Stimulated activated CD8-positive, alpha-beta memory T cell treated with anti-CD3 and anti-CD28 coated beads, Interleukin-12 subunit alpha, Interleukin-12 subunit beta, amount 100 ng/mL, for 4 hours (primary cell): ENCODE results near the gene ACSBG1.
"Not testable (repeated sequence)": the region's sequence is repeated elsewhere in the genome, so short reads cannot be mapped to it uniquely, and the experiment has no call there.

Experiments
- DNase-seq: peaks from one replicate; pipeline ENCODE4 v3.0.0-alpha.2; 2020; ENCODE audit warnings: low read depth

ACSBG1 gene

GRCh38 chr15:78249131-78249530, 14.8 kb upstream of the ACSBG1 start:
- DNase-seq: no peak

DNA sequence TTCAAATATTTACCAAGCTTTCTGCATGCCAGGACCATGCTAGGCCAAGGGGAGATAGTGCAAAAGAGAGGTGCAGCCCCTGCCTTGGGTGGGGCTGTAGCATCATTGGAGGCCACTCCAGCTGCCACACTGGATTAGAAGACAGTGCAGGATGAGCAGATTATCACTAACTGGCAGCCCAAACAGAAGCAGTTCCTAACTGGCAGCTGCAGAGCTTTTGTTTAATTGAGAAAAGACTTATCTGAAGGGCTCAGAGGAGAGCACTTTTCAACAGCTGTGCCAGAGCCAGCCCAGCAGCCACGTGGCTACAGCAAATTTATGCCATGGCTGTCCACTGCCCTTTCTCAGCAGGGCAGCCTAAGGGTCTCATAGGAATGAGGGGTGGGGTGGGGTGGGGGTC, 13.5 kb upstream of the ACSBG1 start:
- DNase-seq: no peak

- not testable (repeated sequence) for DNase-seq
These were observed 11.7 kb upstream of the ACSBG1 start for GRCh38 chr15:78245976-78246620.

DNA sequence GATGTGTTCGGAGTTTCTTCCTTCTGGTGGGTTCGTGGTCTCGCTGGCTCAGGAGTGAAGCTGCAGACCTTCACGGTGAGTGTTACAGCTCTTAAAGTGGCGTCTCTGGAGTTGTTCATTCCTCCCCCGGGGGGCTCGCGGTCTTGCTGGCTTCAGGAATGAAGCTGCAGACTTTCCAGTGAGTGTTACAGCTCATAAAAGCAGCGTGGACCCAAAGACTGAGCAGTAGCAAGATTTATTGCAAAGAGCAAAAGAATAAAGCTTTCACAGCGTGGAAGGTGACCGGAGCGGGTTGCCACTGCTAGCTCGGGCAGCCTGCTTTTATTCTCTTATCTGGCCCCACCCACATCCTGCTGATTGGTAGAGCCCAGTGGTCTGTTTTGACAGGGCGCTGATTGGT, 11.0 kb upstream of the ACSBG1 start:
- not testable (repeated sequence) for DNase-seq

DNA sequence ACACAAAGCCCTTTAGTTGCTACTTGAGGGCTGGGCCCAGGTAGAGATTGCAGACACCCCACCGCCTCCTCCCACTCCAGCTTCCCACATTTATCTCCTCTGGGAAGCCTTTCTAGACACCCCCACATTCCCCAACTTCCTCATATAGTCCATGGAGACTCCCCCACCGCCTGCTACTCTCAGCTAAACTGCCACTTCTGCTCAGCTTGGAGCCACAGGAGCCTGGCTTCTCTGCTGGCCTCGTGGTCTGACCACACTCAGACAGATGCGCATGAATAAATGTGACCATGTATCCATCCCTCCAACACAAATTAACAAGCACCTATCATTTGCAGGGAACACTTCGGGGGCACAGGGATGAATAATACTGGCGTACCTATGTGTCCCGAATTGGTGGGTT, 10.5 kb upstream of the ACSBG1 start:
- no peak for DNase-seq

GRCh38 chr15:78244101-78244500, 9.7 kb upstream of the ACSBG1 start:
- no peak for DNase-seq

- no peak for DNase-seq
These were observed 9.2 kb upstream of the ACSBG1 start for GRCh38 chr15:78243491-78243941.

DNA sequence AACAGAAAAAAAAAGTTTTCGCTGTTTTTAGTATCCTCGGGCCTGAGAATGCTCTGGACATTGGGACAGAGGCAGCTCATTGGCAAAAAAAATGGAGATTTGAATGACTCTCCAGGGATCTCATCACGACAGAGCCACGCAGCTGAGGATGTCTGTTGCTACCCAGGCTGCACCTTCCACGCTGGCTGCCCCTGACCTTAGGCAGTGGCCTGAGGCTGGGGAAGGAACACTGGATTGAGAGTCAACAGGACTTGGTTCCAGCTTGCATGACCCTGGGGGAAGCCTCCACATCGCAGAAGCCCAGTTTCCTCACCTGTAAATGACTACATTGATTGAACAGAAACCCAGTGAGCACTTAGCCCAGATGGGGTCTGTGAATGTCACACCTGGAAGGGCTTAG, 8.7 kb upstream of the ACSBG1 start:
- no peak for DNase-seq

GRCh38 chr15:78242128-78242527, 7.8 kb upstream of the ACSBG1 start:
- DNase-seq: no peak

DNA sequence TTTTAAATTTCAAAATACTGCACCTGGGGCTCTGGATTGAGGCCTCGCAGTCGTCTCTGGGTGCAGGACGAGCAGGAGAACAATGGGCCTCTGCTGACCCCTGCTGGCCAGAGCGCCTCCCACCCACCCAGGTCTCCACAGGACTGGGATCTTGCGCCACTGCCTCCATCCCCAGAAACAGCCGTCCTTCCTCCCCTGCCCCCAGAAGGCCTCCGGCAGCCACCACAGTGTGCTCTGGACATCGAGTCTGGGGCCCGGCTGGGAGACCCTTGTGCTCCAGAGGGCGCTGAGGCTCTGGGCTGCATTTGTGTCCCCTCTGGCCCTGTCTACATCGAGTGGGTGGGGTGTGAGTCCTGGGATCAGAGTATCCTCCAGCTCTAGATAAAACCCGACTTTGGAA, 6.7 kb upstream of the ACSBG1 start:
- DNase-seq: peak; percentile 60

GRCh38 chr15:78239811-78240210, 5.4 kb upstream of the ACSBG1 start:
- no peak for DNase-seq

DNA sequence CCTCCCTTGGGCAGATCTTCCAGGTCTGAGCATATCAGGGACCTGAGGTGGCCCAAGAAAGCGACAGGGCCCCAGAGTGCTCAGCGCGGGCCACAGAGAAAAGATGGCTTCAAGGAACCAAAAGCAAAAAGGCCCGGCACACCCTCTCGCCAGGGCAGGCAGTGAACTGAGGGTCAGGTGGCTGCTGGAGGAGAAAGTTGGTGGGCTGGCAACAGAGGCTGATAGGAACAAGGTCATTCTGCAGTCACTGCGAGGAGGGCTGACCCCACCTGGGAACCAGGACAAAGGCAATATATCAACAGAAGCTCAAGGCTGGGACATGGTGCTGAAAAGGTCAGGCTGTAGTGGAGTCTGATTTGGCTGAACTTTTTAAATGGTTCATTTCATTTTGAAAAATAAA, 2.8 kb upstream of the ACSBG1 start:
- DNase-seq: no peak

- no peak for DNase-seq
These were observed 2.1 kb upstream of the ACSBG1 start for GRCh38 chr15:78236491-78236890.

DNA sequence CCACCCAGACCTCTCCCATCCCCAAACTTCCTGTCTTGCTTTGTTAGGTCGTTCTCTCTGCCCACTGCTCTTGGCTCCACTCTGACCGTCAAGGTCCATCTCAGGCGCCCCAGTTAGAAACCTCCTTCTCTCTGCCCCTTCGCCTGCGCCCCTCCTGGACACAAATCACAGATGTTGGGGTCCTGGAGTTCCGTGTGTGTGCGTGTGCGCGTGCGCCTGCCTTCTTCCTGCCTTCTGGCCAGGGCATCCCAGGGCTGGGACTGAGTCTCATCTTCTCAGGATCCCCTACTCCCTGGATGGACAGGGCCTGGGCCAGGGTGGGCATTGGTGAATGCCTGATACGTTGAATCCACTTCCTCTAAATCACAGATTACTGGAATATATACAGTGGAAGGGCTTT, 869 bp downstream of the ACSBG1 start:
- no peak for DNase-seq

DNA sequence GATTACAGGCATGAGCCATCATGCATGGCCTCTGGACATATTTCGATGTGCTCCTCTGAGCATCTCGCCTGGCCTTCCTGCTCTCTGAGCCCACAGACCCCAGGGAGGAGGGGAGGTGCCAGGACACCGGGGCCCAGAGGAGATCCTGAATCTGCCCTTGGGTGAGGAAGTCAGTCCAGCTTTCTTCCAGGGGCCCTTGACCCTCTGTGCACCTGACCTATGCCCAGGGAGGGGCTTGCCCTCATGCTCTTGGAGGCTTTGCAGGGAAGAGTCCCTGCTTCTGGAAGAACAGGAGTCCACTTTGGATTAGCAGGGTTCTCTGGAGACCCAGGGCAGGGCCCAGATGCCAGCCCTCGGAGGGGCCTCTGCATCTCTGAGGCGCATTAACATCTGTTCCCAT, 1.4 kb downstream of the ACSBG1 start:
- DNase-seq: no peak

DNA sequence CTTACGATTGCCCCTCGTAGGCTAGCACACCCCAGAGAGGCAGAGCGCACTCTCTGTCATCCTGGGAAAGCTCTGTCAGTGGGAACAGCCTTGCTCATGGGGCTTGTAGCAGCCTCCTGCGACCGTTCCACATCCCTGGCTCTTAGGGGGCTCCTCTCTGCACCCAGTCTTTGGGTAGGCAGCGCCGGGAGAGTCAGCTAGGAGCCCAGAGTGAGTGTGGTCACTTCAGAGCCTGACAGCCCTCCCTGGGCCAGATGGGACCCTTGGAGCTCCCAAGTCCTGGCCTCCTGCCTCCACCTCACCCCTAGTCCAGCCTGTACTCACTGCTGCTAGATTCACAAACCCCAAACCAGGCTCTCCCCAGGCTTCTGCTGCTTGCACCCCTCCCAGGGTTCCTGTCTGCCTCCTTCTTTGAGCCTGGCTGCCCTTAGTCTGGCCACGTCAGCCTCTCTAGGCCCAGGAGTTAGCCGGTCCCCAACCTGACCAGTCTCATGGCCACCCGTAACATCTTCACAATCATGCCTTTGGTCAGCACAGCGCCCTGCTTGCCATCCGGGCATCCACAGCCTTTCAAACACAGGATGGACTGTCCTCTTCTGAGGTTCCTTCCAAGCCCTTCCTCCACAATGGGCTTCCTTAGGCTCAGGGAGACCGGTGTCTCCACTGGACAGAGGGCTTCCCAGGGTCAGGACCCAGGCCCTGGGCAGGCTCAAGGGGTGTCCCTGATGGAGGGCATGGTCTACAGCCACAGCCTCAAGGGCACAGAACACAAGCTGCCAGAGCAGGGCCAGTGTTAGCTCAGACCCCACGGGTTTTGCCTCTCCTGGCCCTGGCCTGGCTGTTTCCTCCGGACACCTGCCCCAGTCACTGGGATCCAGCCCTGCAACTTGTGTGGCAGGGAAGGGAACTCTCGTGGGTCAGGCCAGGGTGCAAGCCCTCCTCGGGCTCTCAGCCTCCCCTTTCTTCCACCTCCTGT, 4.6 kb downstream of the ACSBG1 start:
- DNase-seq: no peak

- no peak for DNase-seq
These were observed 5.9 kb downstream of the ACSBG1 start for GRCh38 chr15:78228356-78228996.

- no peak for DNase-seq
These were observed 8.4 kb downstream of the ACSBG1 start for GRCh38 chr15:78225783-78226541.

DNA sequence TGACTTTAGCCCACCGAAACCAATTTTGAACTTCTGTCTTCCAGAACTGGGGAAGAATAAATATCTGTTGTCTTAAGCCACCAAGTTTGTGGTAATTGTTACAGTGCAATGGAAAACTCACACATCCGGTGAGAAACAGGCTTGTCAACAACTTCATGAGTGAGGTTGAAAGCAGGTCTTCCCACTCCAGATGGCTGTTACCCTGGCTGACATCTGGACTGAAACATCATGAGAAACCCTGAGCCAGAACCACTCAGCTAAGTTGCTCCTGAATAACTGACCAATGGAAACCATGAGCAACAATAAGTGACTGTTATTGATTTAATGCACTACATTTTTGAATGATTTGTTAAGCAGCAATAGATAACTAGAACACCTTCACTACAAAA, 10.3 kb downstream of the ACSBG1 start:
- DNase-seq: no peak

- DNase-seq: no peak
These were observed 10.9 kb downstream of the ACSBG1 start for GRCh38 chr15:78223396-78224022.

- no peak for DNase-seq
These were observed 11.5 kb downstream of the ACSBG1 start for GRCh38 chr15:78222745-78223395.
